A204.1 (cell line): ENCODE data around the gene ANKRD16.
"Not testable (repeated sequence)": the region's sequence is repeated elsewhere in the genome, so short reads cannot be mapped to it uniquely, and the experiment has no call there.

Source experiments
- FAIRE-seq: peaks from 2 replicates; lab custom pipeline; 2012; peaks lifted over from hg19 to GRCh38; lab: Jason Lieb, UNC

The ANKRD16 gene

DNA sequence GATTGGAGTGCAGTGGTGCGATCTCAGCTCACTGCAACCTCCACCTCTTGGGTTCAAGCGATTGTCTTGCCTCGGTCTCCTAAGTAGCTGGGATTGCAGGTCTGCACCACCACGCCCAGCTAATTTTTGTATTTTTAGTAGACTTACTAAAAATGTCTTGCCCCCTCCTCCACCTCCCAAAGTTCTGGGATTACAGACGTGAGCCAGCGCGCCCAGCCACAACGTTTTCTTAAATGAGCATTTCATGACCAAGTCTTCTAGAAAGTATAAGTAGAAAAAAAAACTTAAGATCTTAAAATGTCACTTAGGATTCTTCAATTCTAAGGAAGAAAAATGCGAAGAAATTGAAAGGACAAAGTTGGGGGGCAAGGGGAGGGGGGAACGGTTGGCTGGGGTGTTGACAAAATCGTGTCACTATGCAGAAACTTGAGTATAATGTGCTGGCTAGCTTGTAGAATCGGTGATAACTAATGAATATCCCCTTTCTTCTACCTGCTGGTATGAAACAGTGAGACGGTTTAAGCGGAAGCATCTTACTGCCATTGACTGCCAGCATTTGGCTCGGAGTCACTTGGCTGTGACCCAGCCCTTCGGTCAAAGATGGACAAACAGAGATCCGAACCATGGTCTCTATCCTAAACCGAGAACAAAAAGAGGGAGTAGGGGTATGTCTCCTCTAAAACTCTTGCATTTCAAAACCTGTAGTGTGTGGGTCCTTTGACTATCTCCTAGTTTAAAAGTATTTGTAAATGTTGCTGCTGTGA is 13.0 kb upstream of the ANKRD16 start:
- no peak for FAIRE-seq

DNA sequence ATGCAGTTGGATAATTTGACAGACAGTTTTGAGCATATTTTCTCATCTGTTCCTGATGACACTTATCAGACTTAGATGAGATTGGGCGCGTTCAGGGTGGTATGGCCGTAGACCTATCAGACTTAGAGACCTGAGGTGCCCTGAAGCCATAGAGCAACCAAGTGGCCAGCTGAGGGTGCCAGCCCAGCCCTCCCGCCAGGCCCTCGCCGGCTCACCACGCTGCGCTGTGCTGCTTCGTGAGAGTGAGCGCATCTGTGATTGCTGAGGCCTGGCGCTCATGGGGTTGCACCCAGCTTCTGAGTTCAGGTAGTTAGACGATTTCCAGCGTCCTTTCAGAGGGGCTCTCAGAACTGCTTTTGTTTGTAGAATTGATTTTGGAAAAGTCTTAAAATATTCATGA is 10.6 kb upstream of the ANKRD16 start:
- FAIRE-seq, result no peak

DNA sequence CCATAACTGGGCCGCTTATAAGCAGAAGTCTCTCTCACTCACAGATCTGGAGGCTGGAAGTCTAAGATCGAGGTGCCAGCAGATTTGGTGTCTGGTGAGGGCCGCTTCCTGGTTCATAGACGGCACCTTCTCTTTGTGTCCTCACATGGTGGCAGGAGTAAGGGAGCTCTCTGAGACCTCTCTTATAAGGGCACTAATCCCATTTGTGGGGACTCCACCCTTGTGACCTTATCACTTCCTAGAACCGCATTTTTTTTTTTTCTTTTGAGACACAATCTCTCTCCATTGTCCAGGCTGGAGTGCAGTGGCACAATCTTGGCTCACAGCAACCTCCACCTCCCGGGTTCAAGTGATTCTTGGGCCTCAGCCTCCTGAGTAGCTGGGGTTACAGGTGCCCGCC is 8.5 kb upstream of the ANKRD16 start:
- FAIRE-seq, result no peak

DNA sequence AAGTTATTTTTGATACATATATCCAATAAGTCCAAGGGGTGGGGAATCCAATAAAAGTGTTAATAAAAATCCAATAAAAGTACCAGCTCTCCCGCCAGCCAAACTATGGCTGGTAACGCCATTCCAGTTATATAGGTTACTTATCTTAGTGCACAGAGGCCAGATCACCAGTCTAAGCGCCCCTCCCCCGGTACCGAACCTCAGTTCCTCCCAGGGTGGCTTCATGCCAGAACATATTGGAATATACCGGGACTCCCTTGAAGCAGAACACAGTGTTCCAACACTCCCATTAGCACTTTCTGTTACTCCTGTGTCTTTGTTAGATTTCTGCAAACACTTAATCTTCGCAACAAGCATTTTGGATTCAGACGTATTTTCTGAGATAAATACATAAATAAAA is 7.8 kb upstream of the ANKRD16 start:
- FAIRE-seq, result no peak

DNA sequence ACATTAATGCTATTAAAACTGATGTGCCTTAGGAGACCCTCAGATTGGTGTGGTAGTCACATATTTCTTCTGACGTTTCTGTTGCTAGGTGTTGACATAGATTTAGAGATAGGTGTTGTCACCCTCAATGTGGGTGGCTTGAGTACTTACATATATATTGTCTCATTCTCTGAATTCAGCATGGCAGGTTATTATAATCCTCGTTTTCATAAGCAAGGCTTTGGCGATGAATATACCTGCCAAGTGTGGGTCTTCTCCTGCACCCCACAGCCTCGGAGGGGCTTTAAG is 7.3 kb upstream of the ANKRD16 start:
- no peak for FAIRE-seq

DNA sequence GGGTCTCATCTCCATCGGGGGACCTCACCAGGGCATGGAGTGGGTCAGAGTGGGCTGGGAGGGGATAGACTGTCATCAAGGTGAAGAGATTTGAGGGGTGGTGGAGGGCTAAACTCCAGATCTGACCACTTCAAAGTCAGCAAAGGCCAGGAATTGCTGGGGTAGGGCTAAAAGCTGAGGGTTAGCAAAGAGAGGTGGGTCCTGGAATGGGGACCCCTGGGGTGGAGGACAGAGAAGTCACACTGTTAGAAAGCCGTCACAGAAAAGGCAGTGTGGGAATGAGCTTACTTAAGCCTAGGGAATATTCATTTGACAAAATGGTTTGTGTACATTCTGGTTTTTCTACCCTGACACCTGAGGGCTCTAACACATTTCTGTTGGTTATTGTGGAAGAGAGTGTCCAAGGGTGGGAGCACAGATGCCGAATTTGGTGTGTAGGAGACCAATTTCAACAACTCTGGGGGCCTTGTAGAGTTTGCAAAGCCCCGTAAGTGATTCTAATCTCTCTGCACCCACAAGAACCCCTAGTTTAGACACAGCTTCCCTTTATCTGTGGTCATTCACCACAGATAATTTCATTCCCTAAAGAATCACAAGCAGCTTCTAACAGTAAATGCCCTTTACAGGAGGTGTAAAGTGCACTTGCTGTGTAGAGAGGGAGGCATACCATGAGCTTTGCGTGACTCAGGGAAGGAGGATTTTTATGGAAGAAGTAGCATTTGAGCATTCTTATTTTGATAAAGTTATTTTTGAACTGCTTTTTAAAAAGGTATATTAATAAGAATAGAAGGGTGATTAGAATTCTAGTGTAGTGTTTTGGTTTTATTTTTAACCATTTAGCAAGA is 6.7 kb upstream of the ANKRD16 start:
- FAIRE-seq, result no peak

DNA sequence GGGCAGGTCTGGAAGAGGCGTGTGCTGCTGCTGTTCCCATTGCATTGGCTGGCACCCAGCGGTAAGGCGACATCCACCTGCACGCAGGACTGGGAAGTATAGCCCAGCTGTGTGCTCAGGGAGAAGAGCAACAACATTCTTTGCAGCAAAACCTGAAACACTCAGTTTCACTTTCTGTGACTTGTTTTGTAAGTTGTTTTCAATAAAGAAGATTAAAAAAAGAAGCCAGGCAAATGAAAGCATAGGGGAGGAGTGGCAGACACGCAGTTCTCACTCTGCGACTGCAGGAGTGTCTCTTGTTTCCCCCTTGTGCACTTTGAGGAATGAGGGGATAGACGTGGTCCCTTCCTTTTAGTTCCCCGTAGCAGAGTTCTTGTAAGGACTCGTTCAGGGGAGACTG is 6.1 kb upstream of the ANKRD16 start:
- no peak for FAIRE-seq

DNA sequence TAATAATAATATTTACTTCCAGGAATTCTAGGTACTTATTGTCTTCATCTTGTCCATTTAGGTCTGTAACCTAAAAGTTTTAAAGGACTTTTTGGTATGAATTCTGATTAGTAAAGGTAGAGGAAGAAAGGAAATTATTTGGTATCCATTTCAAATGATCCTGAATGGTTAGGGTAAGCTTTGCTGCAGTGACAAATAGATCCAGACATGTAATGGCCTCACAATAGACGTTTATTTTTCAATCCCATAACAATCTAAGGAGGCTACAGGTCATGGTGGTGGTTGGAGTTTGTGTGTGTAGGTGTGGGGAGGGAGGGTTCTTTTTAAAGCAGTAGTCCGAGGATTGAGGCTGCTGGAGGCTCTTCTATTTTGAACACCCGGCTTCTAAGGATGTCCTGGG is 5.7 kb upstream of the ANKRD16 start:
- FAIRE-seq, result no peak

DNA sequence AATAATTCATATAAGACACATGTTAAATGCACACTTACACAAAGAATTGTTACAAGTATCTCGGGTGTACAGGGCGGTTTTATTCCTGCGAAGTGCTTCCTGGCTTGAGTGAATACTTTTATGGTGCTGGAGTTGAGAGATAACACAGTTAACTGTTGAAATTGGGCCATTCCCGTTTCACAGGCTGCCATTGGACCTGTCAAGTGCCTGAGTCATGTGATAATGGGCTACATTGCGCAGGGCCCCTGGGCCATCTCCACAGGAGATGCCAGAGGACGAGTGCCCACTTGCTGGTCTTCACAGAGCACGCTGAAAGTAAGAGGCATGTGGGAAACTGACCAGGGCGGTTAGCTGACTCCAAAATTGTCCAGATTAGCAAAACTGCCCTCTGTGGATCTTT is 5.2 kb upstream of the ANKRD16 start:
- no peak for FAIRE-seq

DNA sequence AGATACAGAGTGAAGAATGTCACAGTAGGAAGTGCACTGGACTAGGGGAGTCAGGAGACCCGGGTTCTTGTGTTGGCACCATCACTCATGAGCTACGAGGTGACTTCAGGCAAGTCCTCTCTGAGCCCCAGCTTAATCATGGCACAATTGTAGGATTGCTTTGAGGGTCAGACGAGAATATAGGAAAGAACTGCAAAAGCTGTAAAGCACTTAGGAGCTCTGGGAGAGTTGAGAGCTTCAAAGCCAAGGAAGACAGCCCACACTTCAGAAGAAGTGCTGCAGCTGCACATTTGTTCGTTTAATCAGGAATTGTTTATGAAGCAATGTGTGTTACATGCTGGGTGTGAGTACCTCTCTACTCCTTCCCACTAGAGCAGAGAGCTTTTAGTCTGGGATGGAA is 4.7 kb upstream of the ANKRD16 start:
- no peak for FAIRE-seq

DNA sequence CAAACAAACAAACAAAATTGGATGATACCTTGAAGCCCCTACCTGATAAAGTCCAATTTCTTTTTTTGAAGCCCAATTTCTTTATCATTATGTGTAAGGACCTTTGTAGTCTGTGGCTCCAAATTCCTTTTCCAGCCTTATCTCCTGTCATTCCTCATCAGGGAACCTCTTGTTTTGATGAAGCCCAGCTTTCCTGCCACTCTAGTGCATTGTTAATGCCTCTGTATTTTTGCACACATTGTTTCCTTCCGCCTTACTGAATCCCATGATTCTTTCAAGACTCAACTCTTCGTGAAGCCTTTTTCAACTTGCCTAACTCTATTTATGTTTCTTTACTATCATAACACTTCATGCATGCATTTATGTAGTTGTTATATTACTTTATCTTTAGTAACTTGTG is 3.6 kb upstream of the ANKRD16 start:
- FAIRE-seq, result no peak

DNA sequence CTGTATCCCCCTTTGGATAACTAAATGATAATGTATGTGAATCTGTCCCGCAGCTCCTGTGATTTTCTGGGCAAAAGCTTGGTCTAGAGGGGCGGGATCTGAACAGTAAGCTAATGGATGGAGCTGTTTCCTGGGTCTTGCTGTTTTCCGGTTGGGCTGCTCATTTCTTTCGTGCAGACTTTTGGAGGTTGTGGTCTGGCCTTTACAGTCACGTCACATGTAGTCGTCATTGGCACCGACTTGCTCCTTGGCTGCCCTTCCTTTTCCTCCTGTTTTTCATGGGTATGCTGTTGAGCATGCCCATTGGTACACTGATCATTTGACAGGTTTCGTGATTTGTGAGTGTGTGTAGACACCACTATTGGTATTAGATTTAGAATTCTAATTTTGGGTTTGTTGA is 2.3 kb upstream of the ANKRD16 start:
- no peak for FAIRE-seq

DNA sequence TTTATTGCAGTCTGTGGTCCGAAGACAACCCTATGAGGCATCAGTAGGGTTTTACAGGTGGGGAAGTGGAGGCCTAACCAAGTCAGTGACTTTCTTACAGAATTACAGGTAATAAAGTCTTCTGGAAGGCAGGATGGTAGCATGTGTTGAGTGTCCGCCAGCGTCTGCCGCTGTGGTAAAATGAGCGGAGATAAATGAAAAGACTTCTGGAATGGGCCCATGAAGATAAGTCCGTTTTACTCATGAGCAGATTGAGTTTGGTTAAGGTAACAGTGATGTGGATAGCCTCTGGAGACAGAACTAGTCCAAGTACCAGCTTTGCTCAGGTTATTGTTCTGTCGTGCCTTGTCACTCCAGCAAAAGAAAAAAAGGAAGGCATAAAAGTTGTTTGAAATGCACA is 1.3 kb upstream of the ANKRD16 start:
- FAIRE-seq, result no peak

DNA sequence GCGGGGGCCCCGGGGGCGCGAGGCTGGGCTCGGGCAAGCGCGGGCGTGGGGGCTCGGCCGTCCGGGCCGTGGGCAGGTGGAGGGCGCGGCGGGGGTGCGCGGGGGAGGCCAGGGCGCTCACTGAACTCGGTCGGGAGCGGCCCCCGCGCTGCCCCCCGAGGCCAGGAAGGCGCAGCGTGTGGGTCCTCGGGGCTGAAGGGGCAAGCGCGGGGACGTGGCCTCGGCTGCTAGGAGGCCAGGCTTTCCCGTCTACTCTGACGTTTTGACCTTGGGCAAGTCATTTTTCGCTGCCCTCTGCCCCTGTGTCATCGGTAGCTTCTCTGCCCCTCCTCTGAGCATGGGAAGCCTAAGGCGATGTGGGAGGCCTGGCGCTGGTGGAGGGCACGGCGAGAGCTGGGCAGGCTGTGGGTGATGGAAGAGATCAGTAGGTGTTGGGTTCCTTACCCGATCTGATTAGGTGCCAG is 791 bp upstream of the ANKRD16 start:
- no peak for FAIRE-seq

DNA sequence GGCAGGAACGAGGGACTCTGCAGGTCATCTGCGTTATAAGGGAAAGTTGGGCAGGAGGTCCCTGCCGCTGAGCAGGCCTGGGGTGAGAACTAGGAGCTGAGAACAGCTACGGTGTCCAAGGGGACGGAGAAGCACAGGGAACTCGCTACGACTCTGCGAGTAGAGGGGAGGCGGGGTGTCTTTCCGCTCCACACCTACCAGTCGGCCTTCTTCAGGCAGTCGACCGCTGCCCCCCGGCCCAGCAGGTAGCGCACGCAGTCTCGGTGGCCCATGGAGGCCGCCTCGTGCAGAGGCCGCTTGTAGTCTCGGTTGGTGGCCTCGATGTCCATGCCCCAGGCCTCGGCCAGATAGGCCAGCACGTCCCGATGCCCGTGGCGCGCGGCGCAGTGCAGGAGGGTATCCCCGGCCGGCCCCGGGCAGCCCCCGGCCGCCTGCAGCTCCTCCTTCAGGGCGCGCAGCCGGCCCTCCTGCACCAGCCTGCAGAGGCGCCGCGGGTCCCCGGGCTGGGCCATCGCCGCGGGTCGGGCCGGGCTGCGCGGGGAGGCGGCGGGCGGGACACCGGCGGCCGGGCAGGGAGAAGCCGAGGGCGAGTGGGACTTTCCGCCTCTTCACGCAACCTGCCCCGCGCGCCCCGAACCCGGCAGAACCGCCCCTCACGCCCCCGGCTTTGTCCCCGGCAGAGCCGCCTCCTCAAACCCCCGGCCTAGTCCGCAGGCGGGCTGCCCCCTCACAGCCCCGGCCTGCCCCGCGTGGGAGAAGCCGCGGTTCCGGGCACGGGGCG is 660 bp downstream of the ANKRD16 start:
- FAIRE-seq, result no peak

DNA sequence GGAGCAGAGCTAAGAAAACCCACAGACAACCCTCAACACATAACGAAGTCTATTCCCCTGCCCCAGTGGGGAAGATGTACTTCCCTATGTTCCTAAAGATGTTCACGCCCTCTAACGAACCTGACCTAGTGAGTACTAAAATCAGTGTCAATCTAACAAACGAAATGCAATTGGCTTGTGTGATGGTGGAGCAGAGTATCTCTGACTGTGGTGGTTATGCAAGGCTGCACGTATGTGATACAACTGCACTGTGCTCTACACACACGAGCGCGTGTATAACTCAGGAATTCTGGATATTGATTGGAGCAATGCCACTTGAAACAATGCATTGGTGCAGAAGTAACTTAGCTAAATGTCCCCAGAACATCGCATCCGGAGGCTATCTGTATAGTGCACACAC is 1.3 kb downstream of the ANKRD16 start:
- FAIRE-seq, result no peak

DNA sequence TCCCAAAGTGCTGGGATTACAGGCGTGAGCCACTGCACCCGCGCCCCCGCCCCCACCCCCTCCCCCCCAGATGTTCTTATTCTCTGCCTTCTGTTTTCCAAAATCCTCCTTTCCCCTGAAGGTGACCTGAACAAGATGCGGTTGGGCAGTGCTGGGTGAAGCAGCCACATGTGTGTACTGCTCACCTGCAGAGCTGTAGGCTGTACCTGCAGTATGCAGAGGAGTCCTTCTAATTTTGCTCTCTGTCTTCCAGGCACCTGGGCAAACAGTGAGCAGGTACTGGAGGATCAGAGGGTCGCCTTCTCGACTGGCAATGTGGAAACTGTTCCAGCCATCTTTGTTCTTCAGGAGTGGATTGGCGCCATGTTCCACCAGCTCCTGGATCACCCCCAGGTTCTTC is 2.1 kb downstream of the ANKRD16 start:
- FAIRE-seq, result no peak

DNA sequence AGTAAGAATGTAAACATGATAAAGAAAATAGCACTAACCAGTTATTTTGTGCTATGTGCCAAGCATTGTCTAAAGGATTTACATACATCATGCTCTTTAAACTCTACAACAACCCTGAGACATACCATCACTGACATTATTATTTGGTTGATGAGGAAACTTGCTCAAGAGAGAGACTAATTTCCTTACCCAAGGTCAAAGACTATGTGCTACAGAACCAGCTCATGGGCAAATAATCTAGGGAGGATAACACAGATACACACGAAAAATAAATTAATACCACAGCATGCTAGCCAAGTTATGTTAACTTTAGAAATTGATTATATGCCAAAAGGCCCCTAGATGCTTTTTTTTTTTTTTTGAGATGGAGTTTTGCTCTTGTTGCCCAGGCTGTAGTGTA is 2.7 kb downstream of the ANKRD16 start:
- FAIRE-seq, result no peak

DNA sequence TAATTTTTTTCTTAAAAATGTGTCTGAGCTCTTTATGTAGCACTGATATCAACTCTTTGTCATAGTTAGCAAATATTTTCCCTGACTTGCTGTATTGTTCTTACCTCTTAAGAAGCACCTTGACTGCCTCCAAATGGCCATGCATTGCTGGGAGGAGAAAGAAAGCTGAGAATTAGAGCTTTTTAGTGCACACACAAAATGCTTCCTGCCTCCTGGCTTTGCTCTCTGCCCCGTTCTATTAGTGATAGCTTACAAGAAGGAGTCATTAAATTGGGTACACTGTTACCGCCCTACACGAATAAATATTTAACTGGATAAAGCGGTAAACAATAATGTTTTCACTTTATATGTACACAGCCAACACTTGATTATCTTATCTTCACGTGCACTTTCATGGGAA is 4.1 kb downstream of the ANKRD16 start:
- no peak for FAIRE-seq

DNA sequence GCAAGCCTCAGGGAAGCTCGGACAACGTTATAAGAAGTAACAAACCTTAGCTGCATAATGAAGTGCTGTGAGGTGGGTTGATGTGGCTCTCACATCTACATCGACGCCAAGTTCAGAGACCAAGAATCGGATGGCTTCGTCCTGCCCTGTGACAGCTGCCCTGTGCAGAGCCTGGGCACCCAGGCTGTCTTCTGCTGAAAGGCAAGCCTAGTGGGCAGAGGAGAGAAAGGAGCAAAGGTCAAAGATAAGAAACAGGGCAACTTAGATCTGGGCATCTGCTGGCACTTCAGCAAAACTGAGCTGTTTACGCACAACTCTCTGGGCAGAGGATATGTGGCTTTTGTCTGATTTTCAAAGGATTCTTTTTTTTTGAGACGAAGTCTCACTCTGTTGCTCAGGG is 6.7 kb downstream of the ANKRD16 start:
- FAIRE-seq, result no peak

DNA sequence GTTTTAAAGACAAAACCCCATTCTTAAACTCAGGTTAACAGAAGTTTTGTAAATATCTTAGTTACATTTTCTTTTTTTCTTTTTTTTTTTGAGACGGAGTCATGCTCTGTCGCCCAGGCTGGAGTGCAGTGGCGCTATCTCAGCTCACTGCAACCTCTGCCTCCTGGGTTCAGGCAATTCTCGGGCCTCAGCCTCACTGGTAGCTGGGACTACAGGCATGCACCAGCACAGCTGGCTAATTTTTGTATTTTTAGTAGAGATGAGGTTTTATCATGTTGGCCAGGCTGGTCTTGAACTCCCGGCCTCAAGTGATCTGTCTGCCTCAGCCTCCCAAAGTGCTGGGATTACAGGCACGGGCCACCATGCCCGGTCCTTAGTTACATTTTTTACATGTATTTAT is 12.7 kb downstream of the ANKRD16 start:
- not testable (repeated sequence) for FAIRE-seq

DNA sequence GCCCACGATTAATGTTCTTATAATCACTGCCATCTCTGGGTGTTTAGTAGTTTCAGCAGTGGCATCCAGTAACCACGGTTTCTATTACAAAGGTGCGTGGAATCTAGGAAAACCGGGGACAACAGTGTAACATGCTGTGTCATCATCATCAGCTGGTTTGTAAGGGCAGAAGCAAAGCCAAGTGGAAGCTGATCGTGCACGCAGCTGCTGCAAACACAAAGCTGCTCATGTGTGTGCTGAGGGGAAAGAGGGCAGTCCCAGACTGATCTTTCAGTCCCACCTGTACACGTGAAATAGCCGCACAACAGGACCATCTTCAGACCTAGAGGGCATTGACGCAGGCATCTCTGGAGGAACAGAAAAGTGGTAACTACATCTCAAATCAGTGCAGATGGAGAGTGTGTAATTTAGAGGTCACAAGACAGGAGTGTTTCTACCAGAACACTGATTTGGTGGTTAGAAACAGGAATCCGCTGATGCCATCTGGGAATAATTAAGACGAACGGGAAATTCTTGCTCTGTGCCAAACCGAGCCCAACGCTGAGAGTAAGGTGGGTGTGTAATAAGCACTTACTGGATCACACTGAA is 13.4 kb downstream of the ANKRD16 start:
- no peak for FAIRE-seq

DNA sequence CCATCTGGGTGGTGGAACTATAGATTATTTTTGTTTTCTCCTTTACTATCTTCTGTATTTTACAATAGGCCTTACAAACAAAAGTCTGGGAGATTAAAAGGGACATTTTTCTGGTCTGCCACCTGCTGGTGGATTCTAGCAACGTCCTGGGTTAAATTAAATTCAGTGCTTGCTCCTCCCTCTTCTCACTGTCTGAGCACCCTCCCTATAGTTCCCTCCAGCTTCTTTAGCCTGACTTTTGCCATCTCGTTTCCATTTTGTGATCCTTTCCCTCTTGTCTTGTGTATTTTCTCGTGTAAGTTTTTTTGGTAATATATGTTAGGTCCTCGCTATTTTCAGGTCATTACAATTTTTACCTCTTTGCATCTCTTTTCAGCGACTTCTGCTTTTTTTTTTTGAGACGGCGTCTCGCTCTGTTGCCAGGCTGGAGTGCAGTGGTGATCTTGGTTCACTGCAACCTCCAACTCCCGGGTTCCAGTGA is 16.1 kb downstream of the ANKRD16 start:
- FAIRE-seq, result no peak
